GM12878 (cell line): ENCODE measurements around the gene SLX9. TPM values are rescaled to one million over a fixed set of nuclear protein-coding genes. Genes with fewer than 3 reads are reported as not detected.

Experiments
- ATAC-seq: fragments of 200-7000 bp; cut with Tn5 transposase; 3 replicates; pipeline ENCODE4 v1.9.1; 2020; ENCODE audit warnings: mild to moderate bottlenecking, moderate library complexity
- BruUV-seq: library from RNA; stranded (reverse); fragments of 400-500 nt; replicated peaks from 2 replicates; lab custom pipeline; 2021; lab: Mats Ljungman, UMichigan
- CTCF ChIA-PET: fragments of 300-600 bp; sonication (Branson Sonifier 250); formaldehyde crosslinking; extraction: SDS; loops from one replicate; lab custom pipeline; 2021; ENCODE audit warnings: inconsistent platforms; lab: Yijun Ruan, JAX
- POLR2A ChIA-PET: fragments of 350-600 bp; formaldehyde crosslinking; extraction: SDS; loops from one replicate; lab custom pipeline; 2021; ENCODE audit warnings: inconsistent platforms; lab: Charles Lee
- RAD21 ChIA-PET: fragments of 300-600 bp; sonication (Branson Sonifier 250); formaldehyde crosslinking; loops from one replicate; lab custom pipeline; 2023; ENCODE audit warnings: antibody characterized with exemption; ENCODE audit not compliant: unreplicated experiment; lab: Charles Lee
- SMC1A ChIA-PET: fragments of 300-600 bp; sonication (Branson Sonifier 250); formaldehyde crosslinking; loops from one replicate; lab custom pipeline; 2023; ENCODE audit not compliant: unreplicated experiment, uncharacterized antibody; lab: Charles Lee
- DNase-seq: peaks from one replicate; pipeline ENCODE4 v3.0.0-alpha.2; 2011; ENCODE audit warnings: low read depth, low spot score
- FAIRE-seq: peaks from 3 replicates; lab custom pipeline; 2011; peaks lifted over from hg19 to GRCh38; lab: Jason Lieb, UNC
- H2AFZ ChIP-seq: 2 replicates; pipeline ENCODE4 v1.6.0; 2011; ENCODE audit warnings: low read depth, low read length, control low read depth; ENCODE audit not compliant: control insufficient read depth
- H3K27ac ChIP-seq: 2 replicates; pipeline ENCODE4 v1.5.1; 2011; ENCODE audit warnings: control low read depth; ENCODE audit not compliant: control insufficient read depth, insufficient read depth
- H3K27me3 ChIP-seq, 2 experiments: replicated peaks in 1 of 2; 2 replicates each; pipeline versions ENCODE4 v1.6.0 to v1.6.1; 2011; ENCODE audit warnings: low read length in 1 of 2; ENCODE audit not compliant: control insufficient read depth in 2 of 2, insufficient read depth in 2 of 2
- H3K36me3 ChIP-seq, 2 experiments: 2 replicates each; pipeline ENCODE4 v1.5.1; 2011; ENCODE audit warnings: low read length in 1 of 2; ENCODE audit not compliant: control insufficient read depth in 2 of 2, insufficient read depth in 2 of 2
- H3K4me1 ChIP-seq: 2 replicates; pipeline ENCODE4 v1.6.1; 2011; ENCODE audit warnings: mild to moderate bottlenecking, low read length, moderate library complexity, mixed read lengths; ENCODE audit not compliant: control insufficient read depth, insufficient read depth
- H3K4me2 ChIP-seq: 2 replicates; pipeline ENCODE4 v1.6.0; 2011; ENCODE audit warnings: control low read depth; ENCODE audit not compliant: control insufficient read depth, insufficient read depth
- H3K4me3 ChIP-seq: fragments of 200-600 bp; sonication (generic); 2 replicates; pipeline ENCODE4 v1.5.1; 2016
- H3K79me2 ChIP-seq: 2 replicates; pipeline ENCODE4 v1.6.0; 2011; ENCODE audit warnings: low read length; ENCODE audit not compliant: control insufficient read depth, insufficient read depth
- H3K9ac ChIP-seq: 2 replicates; pipeline ENCODE4 v1.8.0; 2011; ENCODE audit warnings: low read length, control low read depth, mixed read lengths; ENCODE audit not compliant: control insufficient read depth, insufficient read depth
- H3K9me3 ChIP-seq: replicated peaks from 3 replicates; pipeline ENCODE4 v1.5.1; 2011; ENCODE audit warnings: mild to moderate bottlenecking, low read length; ENCODE audit not compliant: control insufficient read depth, insufficient read depth
- H4K20me1 ChIP-seq: 2 replicates; pipeline ENCODE4 v1.6.0; 2011; ENCODE audit not compliant: control insufficient read depth, insufficient read depth
- ASH2L ChIP-seq: fragments of 300-600, 200-600 bp; sonication (generic); IDR thresholded peaks from 2 replicates; pipeline ENCODE4 v1.6.1; 2017; ENCODE audit warnings: low read depth, mild to moderate bottlenecking, borderline replicate concordance
- BMI1 ChIP-seq: fragments of 450-650 bp; IDR thresholded peaks from 2 replicates; pipeline ENCODE4 v1.6.1; 2016; ENCODE audit warnings: mild to moderate bottlenecking, moderate library complexity, borderline replicate concordance
- CBX3 ChIP-seq: fragments of 200-600 bp; sonication (generic); IDR thresholded peaks from 2 replicates; pipeline ENCODE4 v1.6.1; 2016; ENCODE audit warnings: low read depth, borderline replicate concordance
- E2F4 ChIP-seq: IDR thresholded peaks from 2 replicates; pipeline ENCODE4 v1.6.1; 2012; ENCODE audit warnings: low read depth, low read length, improper control_type of control experiment
- EP300 ChIP-seq, 2 experiments: fragments of 150-350 bp in 1 of 2; IDR thresholded peaks; 2 replicates each; pipeline ENCODE4 v1.6.1; 2011 to 2012; ENCODE audit warnings: low read depth in 2 of 2, low read length in 2 of 2, borderline replicate concordance in 1 of 2, improper control_type of control experiment in 1 of 2, inconsistent platforms in 1 of 2; ENCODE audit not compliant: control insufficient read depth in 1 of 2
- IRF3 ChIP-seq: fragments of 450-650 bp; IDR thresholded peaks from 2 replicates; pipeline ENCODE4 v1.6.1; 2014; ENCODE audit warnings: mild to moderate bottlenecking
- KDM1A ChIP-seq: fragments of 200-600 bp; sonication (generic); IDR thresholded peaks from 2 replicates; pipeline ENCODE4 v1.6.1; 2016; ENCODE audit warnings: borderline replicate concordance
- NR2C2 ChIP-seq: IDR thresholded peaks from 2 replicates; pipeline ENCODE4 v1.6.1; 2011; ENCODE audit warnings: borderline replicate concordance, low read depth; ENCODE audit not compliant: control insufficient read depth, insufficient read length
- POLR2A ChIP-seq: IDR thresholded peaks from 2 replicates; pipeline ENCODE4 v1.6.1; 2011; ENCODE audit warnings: low read depth, mild to moderate bottlenecking, low read length
- RELB ChIP-seq: fragments of 450-650 bp; IDR thresholded peaks from 2 replicates; pipeline ENCODE4 v1.6.1; 2017; ENCODE audit warnings: low read depth, mild to moderate bottlenecking, moderate library complexity
- WGBS: methylation state at CpG from one replicate; pipeline ENCODE4 v1.1.6; 2016; ENCODE audit warnings: low lambda C conversion rate; ENCODE audit not compliant: insufficient replicate concordance, insufficient coverage; ENCODE audit errors: missing lambda C conversion rate; 5-methylcytosine and 5-hydroxymethylcytosine counted together
- in situ Hi-C: fragments of 300-500 bp; cut with MboI; formaldehyde crosslinking; loops from 9 replicates; pipeline ENCODE4 v1.14.3; 2018; ENCODE audit warnings: mixed read lengths
- intact Hi-C: fragments of 100-400 bp; cut with micrococcal nuclease; formaldehyde crosslinking; loops from one replicate; pipeline ENCODE4 v1.14.2; 2022; ENCODE audit not compliant: unreplicated experiment
- polyA plus RNA-seq, 11 experiments: library from polyadenylated mRNA; depleted of rRNA in 4 of 11; unstranded in 6 of 11; stranded (reverse) in 5 of 11; fragments of >200 nt; fragmentation: Nextera tagmentation in 4 of 11; fragmentation: Illumina TruSeq in 1 of 11; extraction: Ambion mirVana in 4 of 11; extraction: Trizol in 1 of 11; gene quantifications; 1 replicate in 1 of 11; 2 replicates in 10 of 11; pipeline versions ENCODE4 v1.2.1 to v1.2.3, GENCODE V29; 2011 to 2016; ENCODE audit warnings: inconsistent platforms in 2 of 11, missing spikeins in 2 of 11, low read depth in 1 of 11
- total RNA-seq, 4 experiments: library from RNA; depleted of rRNA in 3 of 4; stranded (reverse); fragments of >200 nt in 3 of 4; fragmentation: Illumina TruSeq in 1 of 4; extraction: Trizol in 1 of 4; gene quantifications; 2 replicates each; pipeline versions ENCODE4 v1.2.1 to v1.2.3, GENCODE V29; 2013 to 2021

The SLX9 gene
- total and polyA plus RNA-seq, 10 of the 15 experiments (the other 5 are each of a cell fraction or from before 2014, with no cell fraction given) = 0.69 to 81.3 (median 33.9) TPM

GRCh38 chr21:44970766-44971671 is 31.2 kb downstream of the SLX9 start:
- Histone ChIP-seq H3K4me1 (no peaks in the 10 kb centered on the region), H4K20me1 (no peaks in the 10 kb centered on the region), H3K36me3 (peaks cover 3 to 27% of the 10 kb centered on the region in 2 experiments; a peak in 3 of 4 replicates), H3K9me3 (no peaks in the 10 kb centered on the region), H3K27ac (no peak overlapping the region), H3K9ac (no peak overlapping the region), H3K79me2 (no peaks in the 10 kb centered on the region), H3K4me3 (no peak overlapping the region), H3K4me2 (no peak overlapping the region), H2AFZ (no peak overlapping the region), H3K27me3 (no peaks in the 10 kb centered on the region)
- ChIA-PET RAD21 (interaction anchor here (1.7 to 1.9 kb wide), 2 partner anchors 158 to 167 kb away, joined by 4 to 6 read pairs; no protein-coding TSS in a partner anchor), SMC1A (no interaction called here), POLR2A (no interaction called here), CTCF (interaction anchor here (1.3 kb wide), 1 partner anchor 167 kb away, joined by 3 read pairs; no protein-coding TSS in a partner anchor)
- WGBS = 55% methylated on average over 31 of the region's 36 CpGs
- no peak for DNase-seq
- TF ChIP-seq E2F4 (no peak), POLR2A (0 out of 2 replicates have a peak, but pooled peaks have one; percentile 21)
- BruUV-seq = no TSS peak
- no peak for FAIRE-seq
- in situ Hi-C loops (no loop called here), intact Hi-C loops (no loop called here)
- ATAC-seq = no peak

- no peak for ATAC-seq
- CTCF ChIA-PET = no interaction called here
- TF ChIP-seq RELB = no peak
- no peak for TF ChIP-seq NR2C2
- TF ChIP-seq EP300 (IDR thresholded peaks at IDR 0.05; ENCODE audit: borderline replicate concordance in 1 of 2, control insufficient read depth in 1 of 2, low read depth in 2 of 2, low read length in 2 of 2) = no peak
- no peak for TF ChIP-seq BMI1
- TF ChIP-seq IRF3 = no peak
- TF ChIP-seq KDM1A = no peak
- TF ChIP-seq ASH2L = no peak
- no peak for TF ChIP-seq CBX3
Observed at GRCh38 chr21:44971672-44971995, 31.8 kb downstream of the SLX9 start.

More at GRCh38 chr21:44971672-44971995, 31.8 kb downstream of the SLX9 start:
- H3K9me3 ChIP-seq = no peaks in the 10 kb centered on the region
- WGBS = 87% methylated on average over 10 of the region's 10 CpGs
- no peak overlapping the region for H3K4me2 ChIP-seq
- SMC1A ChIA-PET = no interaction called here
- no peaks in the 10 kb centered on the region for H3K27me3 ChIP-seq
- FAIRE-seq (no peak), DNase-seq (no peak)
- no peak overlapping the region for H3K9ac ChIP-seq
- RAD21 ChIA-PET = interaction anchor here (1.7 kb wide), 1 partner anchor 166 kb away, joined by 6 read pairs; no protein-coding TSS in a partner anchor
- intact Hi-C loops (no loop called here), in situ Hi-C loops (no loop called here)
- H4K20me1 ChIP-seq = no peaks in the 10 kb centered on the region
- H3K4me1 ChIP-seq = no peaks in the 10 kb centered on the region
- H3K79me2 ChIP-seq = no peaks in the 10 kb centered on the region
- H3K27ac ChIP-seq = no peak overlapping the region
- POLR2A ChIA-PET = no interaction called here
- no TSS peak for BruUV-seq
- peaks cover 3 to 25% of the 10 kb centered on the region in 2 experiments; a peak in 3 of 4 replicates for H3K36me3 ChIP-seq
- H2AFZ ChIP-seq = no peak overlapping the region
- H3K4me3 ChIP-seq = no peak overlapping the region
